ENCODE measurements around the gene HDAC10. TPM values are rescaled to one million over a fixed set of nuclear protein-coding genes. Genes with fewer than 3 reads are reported as not detected.

Gene HDAC10
- 111 and 138 TPM in 2 replicates for total RNA-seq (2013; cell fraction: nucleolus; rRNA removed)
- total RNA-seq (2014; rRNA removed) (13.8 and 20.5 TPM in 2 replicates), total RNA-seq (2014; rRNA removed; fragmentation: Illumina TruSeq; extraction: Trizol) (3.9 and 5.1 TPM in 2 replicates), total RNA-seq (2021) (42.4 and 48.6 TPM in 2 replicates), polyA plus RNA-seq (2011; rRNA removed) (4.4 and 7.9 TPM in 2 replicates), polyA plus RNA-seq (2014; fragmentation: Illumina TruSeq; extraction: Trizol) (1.2 and 4.3 TPM in 2 replicates), polyA plus RNA-seq (2014; fragmentation: Nextera tagmentation; extraction: Ambion mirVana) (under 1 TPM; 0.26 to 0.51 TPM), polyA plus RNA-seq (2014; rRNA removed) (42.3 and 51.7 TPM in 2 replicates), polyA plus RNA-seq (2016; fragmentation: Nextera tagmentation; extraction: Ambion mirVana) (1 to 10 TPM; 4.5 to 5.0 TPM), polyA minus RNA-seq (2011; rRNA and poly(A)+ RNA removed) (9.3 and 15.4 TPM in 2 replicates), Bru-seq, nascent RNA (percentile 67 among the genes with signal in this experiment), BruChase-seq, experiment 1, labeled RNA remaining after a 6-hour chase (percentile 84 among the genes with signal in this experiment), BruChase-seq, experiment 2, labeled RNA remaining after a 2-hour chase (percentile 75 among the genes with signal in this experiment)
- polyA plus RNA-seq (2011; ENCODE audit: low read depth): 19.5 TPM
- 6.1 and 11.1 TPM in 2 replicates for polyA plus RNA-seq (2011; cell fraction: cytosol; rRNA removed)
- polyA plus RNA-seq (2011; cell fraction: nucleus; rRNA removed): 298 and 323 TPM in 2 replicates
- polyA plus RNA-seq (2012): 62.3 and 69.8 TPM in 2 replicates
- polyA minus RNA-seq (2011; cell fraction: cytosol; rRNA and poly(A)+ RNA removed): 11.4 and 11.5 TPM in 2 replicates
- polyA minus RNA-seq (2011; cell fraction: nucleus; rRNA and poly(A)+ RNA removed): 51.5 and 73.5 TPM in 2 replicates
- long read RNA-seq, experiment 1, partial matches to known transcripts: 0 of 2 reads
- long read RNA-seq, experiment 1, other reads (novel, unspliced or antisense): 1 of 2 reads
- long read RNA-seq, experiment 2: 0 reads

- Histone ChIP-seq H3K79me2 (ENCODE audit: control insufficient read depth, insufficient read depth, low read length) (peaks cover 16% of the 10 kb centered on the region), H3K4me1 (ENCODE audit: control insufficient read depth, insufficient read depth, low read length) (peaks cover 28% of the 10 kb centered on the region), H2AFZ (ENCODE audit: control insufficient read depth, low read depth, low read length) (peak within 1 kb of the TSS; percentile 76), H3K27ac (ENCODE audit: control insufficient read depth, insufficient read depth) (peak within 1 kb of the TSS; percentile 78), H3K9me3 (replicated peaks; ENCODE audit: control insufficient read depth, insufficient read depth, low read length) (no peaks in the 10 kb centered on the region), H3K9ac (ENCODE audit: control insufficient read depth, insufficient read depth, low read length) (peak within 1 kb of the TSS; percentile 87), H3K36me3 (ENCODE audit: control insufficient read depth in 2 of 2, insufficient read depth in 2 of 2, low read length in 1 of 2) (peaks cover 6 to 13% of the 10 kb centered on the region in 2 experiments; a peak in 3 of 4 replicates), H4K20me1 (ENCODE audit: control insufficient read depth, insufficient read depth) (no peaks in the 10 kb centered on the region; the same call in 1 of the 2 replicates), H3K4me2 (ENCODE audit: control insufficient read depth, insufficient read depth) (peak within 1 kb of the TSS; percentile 98), H3K4me3 (peak within 1 kb of the TSS; percentile 98), H3K27me3 (replicated peaks in 1 of 2; ENCODE audit: control insufficient read depth in 2 of 2, insufficient read depth in 2 of 2, low read length in 1 of 2) (no peaks in the 10 kb centered on the region)
- ChIA-PET CTCF (interaction anchor here (0.6 to 3.0 kb wide), 17 partner anchors 9 to 452 kb away, joined by 3 to 20 read pairs (median 5); partner anchors contain the start of genes MAPK12 and SYCE3), RAD21 (ENCODE audit: unreplicated experiment) (interaction anchor here (0.6 to 3.3 kb wide), 11 partner anchors 9 to 370 kb away, joined by 3 to 26 read pairs (median 4); partner anchors contain the start of genes LMF2, MAPK12 and NCAPH2), SMC1A (ENCODE audit: uncharacterized antibody, unreplicated experiment) (interaction anchor here (0.9 to 1.9 kb wide), 8 partner anchors 8 to 275 kb away, joined by 3 to 6 read pairs (median 4); partner anchors contain the start of genes DENND6B and SCO2), POLR2A (interaction anchor here (0.6 to 2.7 kb wide), 11 partner anchors 8 to 370 kb away, joined by 3 to 15 read pairs (median 3); partner anchors contain the start of genes LMF2, MAPK12 and NCAPH2)
- BruUV-seq (replicated peaks): TSS peak; percentile 53
- ATAC-seq (peak; percentile 91), FAIRE-seq (peak; percentile 56), DNase-seq (ENCODE audit: low read depth, low spot score) (peak; percentile 40)
- intact Hi-C loops (cut with micrococcal nuclease; ENCODE audit: unreplicated experiment): loop anchor here (5.0 kb wide), 2 partner anchors 246 to 441 kb away; no protein-coding TSS in a partner anchor
- in situ Hi-C loops (cut with MboI): loop anchor here (10.0 kb wide), 2 partner anchors 244 to 364 kb away; no protein-coding TSS in a partner anchor
- 1% methylated on average over 78 of the region's 81 CpGs for WGBS (ENCODE audit: insufficient coverage, insufficient replicate concordance, low lambda C conversion rate, missing lambda C conversion rate)
- TF ChIP-seq SKIL (IDR thresholded peaks at IDR 0.05; ENCODE audit: low read depth, poor library complexity, severe bottlenecking) (no peak), YY1 (IDR thresholded peaks at IDR 0.05; ENCODE audit: low read depth, low read length) (no peak), STAT3 (IDR thresholded peaks at IDR 0.05; ENCODE audit: low read depth, low read length) (no peak), RAD21 (IDR thresholded peaks at IDR 0.05; ENCODE audit: insufficient read depth, low read depth, low read length) (no peak), SUPT20H (IDR thresholded peaks at IDR 0.05; ENCODE audit: borderline replicate concordance, control insufficient read depth, low read depth, low read length) (no peak), ZZZ3 (IDR thresholded peaks at IDR 0.05; ENCODE audit: control insufficient read depth, insufficient read length, low read depth) (no peak), MEF2A (IDR thresholded peaks at IDR 0.05; ENCODE audit: insufficient read depth, low read depth, low read length) (no peak), MAX (IDR thresholded peaks at IDR 0.05; ENCODE audit: low read depth, low read length) (no peak; the same call in 1 of the 2 replicates), SREBF2 (IDR thresholded peaks at IDR 0.05; ENCODE audit: low read length) (no peak), NFYA (IDR thresholded peaks at IDR 0.05; ENCODE audit: borderline replicate concordance, low read depth, low read length) (no peak), ELK1 (IDR thresholded peaks at IDR 0.05; ENCODE audit: low read depth, low read length) (no peak)
- TF ChIP-seq, protein P1, sequence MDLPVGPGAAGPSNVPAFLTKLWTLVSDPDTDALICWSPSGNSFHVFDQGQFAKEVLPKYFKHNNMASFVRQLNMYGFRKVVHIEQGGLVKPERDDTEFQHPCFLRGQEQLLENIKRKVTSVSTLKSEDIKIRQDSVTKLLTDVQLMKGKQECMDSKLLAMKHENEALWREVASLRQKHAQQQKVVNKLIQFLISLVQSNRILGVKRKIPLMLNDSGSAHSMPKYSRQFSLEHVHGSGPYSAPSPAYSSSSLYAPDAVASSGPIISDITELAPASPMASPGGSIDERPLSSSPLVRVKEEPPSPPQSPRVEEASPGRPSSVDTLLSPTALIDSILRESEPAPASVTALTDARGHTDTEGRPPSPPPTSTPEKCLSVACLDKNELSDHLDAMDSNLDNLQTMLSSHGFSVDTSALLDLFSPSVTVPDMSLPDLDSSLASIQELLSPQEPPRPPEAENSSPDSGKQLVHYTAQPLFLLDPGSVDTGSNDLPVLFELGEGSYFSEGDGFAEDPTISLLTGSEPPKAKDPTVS (IDR thresholded peaks at IDR 0.05; ENCODE audit: low read depth, low read length): no peak
Measured at GRCh38 chr22:50250555-50251476, at the start of gene HDAC10. Gene HDAC10, minus strand, starts transcription at chr22:50251265. Its CDS starts 233 bp downstream, at chr22:50251032.

All from GM12878 (cell line).